ENCODE results near the gene TAMM41.
"Not testable (repeated sequence)": the region's sequence is repeated elsewhere in the genome, so short reads cannot be mapped to it uniquely, and the experiment has no call there.

Gene TAMM41, protein sequence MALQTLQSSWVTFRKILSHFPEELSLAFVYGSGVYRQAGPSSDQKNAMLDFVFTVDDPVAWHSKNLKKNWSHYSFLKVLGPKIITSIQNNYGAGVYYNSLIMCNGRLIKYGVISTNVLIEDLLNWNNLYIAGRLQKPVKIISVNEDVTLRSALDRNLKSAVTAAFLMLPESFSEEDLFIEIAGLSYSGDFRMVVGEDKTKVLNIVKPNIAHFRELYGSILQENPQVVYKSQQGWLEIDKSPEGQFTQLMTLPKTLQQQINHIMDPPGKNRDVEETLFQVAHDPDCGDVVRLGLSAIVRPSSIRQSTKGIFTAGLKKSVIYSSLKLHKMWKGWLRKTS

DNA sequence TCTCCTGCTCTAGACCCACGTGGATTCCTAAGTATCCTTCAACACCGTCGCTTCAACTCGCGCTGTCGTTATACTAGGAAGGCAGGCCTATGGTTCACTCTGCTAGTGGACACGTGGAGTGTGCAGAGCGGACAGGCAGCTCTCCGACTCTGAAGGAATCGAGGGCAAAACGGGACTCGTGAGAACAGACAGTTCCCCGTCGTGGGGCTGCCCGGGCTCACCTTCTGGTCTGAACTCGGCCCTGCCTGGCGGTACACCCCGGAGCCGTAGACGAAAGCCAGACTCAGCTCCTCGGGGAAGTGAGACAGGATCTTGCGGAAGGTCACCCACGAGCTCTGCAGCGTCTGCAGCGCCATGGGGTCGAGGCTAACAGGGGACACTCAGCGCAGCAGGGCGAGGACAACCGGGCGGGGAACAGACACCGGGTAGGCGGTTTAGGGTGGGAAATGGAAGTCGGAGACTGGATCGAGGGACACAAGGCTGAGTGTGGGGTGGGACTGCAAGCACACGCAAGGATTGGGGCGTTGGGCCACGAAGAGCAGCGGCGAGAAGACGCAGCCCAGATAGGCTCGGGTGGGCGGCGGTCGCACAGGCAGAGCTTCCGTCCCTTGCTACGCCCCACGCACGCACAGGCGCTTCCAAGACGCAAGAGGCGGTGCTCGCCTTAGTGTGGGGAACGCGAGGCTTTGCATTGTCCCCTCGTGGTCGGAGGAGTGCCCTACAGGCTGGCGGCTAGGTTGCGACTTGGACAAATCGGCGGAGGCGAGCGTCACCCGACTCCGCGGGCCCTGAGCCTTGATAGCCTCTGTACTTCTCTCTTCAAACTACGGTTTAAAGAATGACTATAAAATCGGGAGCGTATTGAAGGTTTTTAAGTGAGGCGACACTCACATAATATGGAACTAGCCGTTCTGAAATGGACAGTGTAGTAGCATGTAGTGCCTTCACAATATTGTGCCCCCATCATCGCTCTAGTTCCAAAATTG is at the start of gene TAMM41:
TAMM41 (minus strand) TSS at position 605 of the 986 bp plus-strand sequence; CDS start at position 356, 249 bp downstream.
- Mint-ChIP-seq H3K27me3 (no peaks in the 10 kb centered on the region), H3K27ac (peak within 1 kb of the TSS; percentile 98), H3K4me3 (peak within 1 kb of the TSS; percentile 97), H3K4me1 (ENCODE audit: low read depth) (peaks cover 34% of the 10 kb centered on the region), H3K36me3 (peaks cover 3% of the 10 kb centered on the region), H3K9me3 (ENCODE audit: low read depth) (no peaks in the 10 kb centered on the region)

DNA sequence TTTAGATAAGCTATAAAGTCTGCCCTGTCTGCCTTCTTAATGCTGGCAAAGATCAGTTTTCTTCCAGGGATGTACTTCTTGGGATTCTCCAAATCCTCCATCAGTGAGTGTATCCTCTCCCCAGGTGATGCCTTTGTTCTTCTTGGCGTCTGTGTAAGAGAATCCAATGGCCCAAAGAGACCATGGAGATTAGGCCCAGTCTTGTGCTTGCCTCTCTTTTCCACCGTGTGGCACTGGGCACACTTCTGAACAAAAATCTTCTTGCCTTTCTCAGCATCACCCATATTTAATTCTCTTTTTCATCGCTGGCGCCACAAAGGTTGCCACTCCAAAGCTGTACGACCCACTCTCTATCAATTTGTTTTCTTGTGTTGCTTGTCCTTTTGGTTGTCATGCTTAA is 32.2 kb upstream of the TAMM41 start:
- Mint-ChIP-seq H3K9me3 (ENCODE audit: low read depth) (no peaks in the 10 kb centered on the region), H3K4me3 (no peak overlapping the region), H3K36me3 (no peaks in the 10 kb centered on the region), H3K4me1 (ENCODE audit: low read depth) (no peaks in the 10 kb centered on the region), H3K27ac (no peak overlapping the region), H3K27me3 (peaks cover 7% of the 10 kb centered on the region)

DNA sequence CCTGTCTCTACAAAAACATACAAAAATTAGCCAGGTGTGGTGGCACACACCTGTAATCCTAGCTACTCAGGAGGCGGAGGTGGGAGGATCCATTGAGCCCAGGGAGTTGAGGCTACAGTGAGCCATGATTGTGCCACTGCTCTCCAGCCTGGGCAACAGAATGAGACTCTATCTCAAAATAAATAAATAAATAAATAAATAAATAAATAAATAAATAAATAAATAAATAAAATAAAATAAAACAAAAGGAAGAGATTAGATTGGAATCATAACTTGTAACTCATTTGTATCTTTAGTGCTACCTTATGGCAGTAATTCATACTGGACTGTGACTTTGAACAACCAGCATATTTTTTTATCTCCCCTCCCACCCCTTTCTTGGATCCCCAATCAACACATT is 28.0 kb upstream of the TAMM41 start:
- not testable (repeated sequence) for H3K4me3 Mint-ChIP-seq; H3K36me3 Mint-ChIP-seq; H3K9me3 Mint-ChIP-seq (ENCODE audit: low read depth); H3K4me1 Mint-ChIP-seq (ENCODE audit: low read depth); H3K27ac Mint-ChIP-seq; H3K27me3 Mint-ChIP-seq

DNA sequence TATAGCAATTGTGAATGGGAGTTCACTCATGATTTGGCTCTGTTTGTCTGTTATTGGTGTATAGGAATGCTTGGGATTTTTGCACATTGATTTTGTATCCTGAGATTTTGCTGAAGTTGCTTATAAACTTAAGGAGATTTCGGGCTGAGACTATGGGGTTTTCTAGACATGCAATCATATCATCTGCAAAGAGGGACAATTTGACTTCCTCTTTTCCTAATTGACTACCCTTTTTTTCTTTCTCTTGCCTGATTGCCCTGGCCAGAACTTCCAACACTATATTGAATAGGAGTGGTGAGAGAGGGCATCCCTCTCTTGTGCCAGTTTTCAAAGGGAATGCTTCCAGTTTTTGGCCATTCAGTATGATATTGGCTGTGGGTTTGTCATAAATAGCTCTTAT is 17.1 kb upstream of the TAMM41 start:
- not testable (repeated sequence) for H3K27me3 Mint-ChIP-seq; H3K4me1 Mint-ChIP-seq (ENCODE audit: low read depth); H3K4me3 Mint-ChIP-seq; H3K27ac Mint-ChIP-seq; H3K36me3 Mint-ChIP-seq; H3K9me3 Mint-ChIP-seq (ENCODE audit: low read depth)

DNA sequence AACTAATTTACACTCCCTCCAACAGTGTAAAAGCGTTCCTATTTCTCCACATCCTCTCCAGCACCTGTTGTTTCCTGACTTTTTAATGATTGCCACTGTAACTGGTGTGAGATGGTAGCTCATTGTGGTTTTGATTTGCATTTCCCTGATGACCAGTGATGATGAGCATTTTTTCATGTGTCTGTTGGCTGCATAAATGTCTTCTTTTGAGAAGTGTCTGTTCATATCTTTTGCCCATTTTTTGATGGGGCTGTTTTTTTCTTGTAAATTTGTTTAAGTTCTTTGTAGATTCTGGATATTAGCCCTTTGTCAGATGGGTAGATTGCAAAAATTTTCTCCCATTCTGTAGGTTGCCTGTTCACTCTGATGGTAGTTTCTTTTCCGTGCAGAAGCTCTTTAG is 15.9 kb upstream of the TAMM41 start:
- not testable (repeated sequence) for H3K4me3 Mint-ChIP-seq; H3K4me1 Mint-ChIP-seq (ENCODE audit: low read depth); H3K36me3 Mint-ChIP-seq; H3K9me3 Mint-ChIP-seq (ENCODE audit: low read depth); H3K27ac Mint-ChIP-seq
- H3K27me3 Mint-ChIP-seq: peaks cover 11% of the 10 kb centered on the region

DNA sequence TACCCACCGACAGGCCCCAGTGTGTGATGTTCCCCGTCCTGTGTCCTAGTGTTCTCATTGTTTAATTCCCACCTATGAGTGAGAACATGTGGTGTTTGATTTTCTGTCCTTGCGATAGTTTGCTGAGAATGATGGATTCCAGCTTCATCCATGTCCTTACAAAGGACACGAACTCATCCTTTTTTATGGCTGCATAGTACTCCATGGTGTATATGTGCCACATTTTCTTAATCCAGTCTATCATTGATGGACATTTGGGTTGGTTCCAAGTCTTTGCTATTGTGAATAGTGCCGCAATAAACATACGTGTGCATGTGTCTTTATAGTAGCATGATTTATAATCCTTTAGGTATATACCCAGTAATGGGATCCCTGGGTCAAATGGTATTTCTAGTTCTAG is 15.5 kb upstream of the TAMM41 start:
- not testable (repeated sequence) for H3K4me1 Mint-ChIP-seq (ENCODE audit: low read depth); H3K4me3 Mint-ChIP-seq; H3K27ac Mint-ChIP-seq; H3K9me3 Mint-ChIP-seq (ENCODE audit: low read depth); H3K36me3 Mint-ChIP-seq
- H3K27me3 Mint-ChIP-seq: peaks cover 11% of the 10 kb centered on the region

DNA sequence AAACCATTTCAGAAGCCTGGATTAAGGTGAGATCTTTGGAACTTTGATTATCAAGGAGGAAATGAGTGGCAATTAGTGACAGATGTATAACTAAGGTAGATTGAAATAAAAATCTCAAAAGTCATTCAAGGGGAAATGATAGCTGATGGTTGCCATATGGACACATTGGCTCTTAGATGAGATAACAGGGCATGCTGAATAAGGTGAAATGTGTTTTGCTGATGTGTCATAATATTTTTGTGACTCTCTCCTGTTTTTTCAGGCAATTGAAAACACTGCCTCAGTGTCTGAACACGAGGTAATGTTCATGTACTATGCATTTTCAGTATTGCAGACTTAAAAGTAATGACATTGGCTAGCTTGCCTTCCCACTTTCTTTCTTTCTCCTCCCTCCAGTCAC is 13.5 kb upstream of the TAMM41 start:
- not testable (repeated sequence) for H3K36me3 Mint-ChIP-seq
- H3K27me3 Mint-ChIP-seq: peaks cover 13% of the 10 kb centered on the region

DNA sequence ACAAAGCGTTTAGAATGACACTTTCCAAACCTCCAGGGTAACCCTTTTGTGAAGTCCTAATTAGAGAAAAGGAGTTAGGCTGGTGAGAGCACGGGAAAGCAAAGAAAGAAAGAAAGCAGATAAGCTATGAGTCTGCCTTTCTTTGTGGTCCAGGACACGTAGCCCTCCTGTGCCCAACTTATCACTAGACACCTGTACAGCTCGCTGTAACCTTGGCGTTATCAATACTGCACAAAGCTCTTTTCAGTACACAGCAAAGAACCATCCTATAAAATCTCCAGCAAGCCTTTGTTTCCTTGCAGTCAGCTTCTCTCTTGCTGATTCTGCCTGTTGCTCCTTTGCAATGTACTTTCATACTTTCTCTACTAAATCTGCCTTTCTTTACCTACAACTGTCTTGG is 6.8 kb upstream of the TAMM41 start:
- no peak overlapping the region for H3K4me3 Mint-ChIP-seq

More for the DNA sequence above, 13.5 kb upstream of the TAMM41 start:
- H3K4me3 Mint-ChIP-seq; H3K27ac Mint-ChIP-seq; H3K9me3 Mint-ChIP-seq (ENCODE audit: low read depth); H3K4me1 Mint-ChIP-seq (ENCODE audit: low read depth): not testable (repeated sequence)

DNA sequence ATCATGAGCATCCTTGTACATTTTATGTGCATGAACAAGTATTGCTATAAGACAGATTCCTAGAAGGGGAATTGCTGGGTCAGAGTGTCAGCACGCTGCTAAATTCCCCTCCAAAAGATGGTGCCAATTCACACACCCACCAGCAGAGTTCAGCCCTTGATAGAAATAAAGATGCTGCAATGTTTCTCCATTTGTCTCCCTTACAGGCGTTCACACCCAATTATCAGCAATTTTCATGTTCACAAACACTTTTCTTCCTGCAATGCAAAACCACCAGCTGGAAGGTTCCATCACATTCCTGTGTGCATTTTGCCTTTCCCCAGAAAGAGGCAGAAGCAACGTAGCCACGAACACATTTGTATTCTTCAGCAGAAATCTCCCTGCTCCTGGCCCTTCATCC is 3.3 kb upstream of the TAMM41 start:
- no peaks in the 10 kb centered on the region for H3K36me3 Mint-ChIP-seq
- H3K4me3 Mint-ChIP-seq: no peak overlapping the region
- no peaks in the 10 kb centered on the region for H3K9me3 Mint-ChIP-seq (ENCODE audit: low read depth)
- H3K27me3 Mint-ChIP-seq: peaks cover 2% of the 10 kb centered on the region
- H3K4me1 Mint-ChIP-seq (ENCODE audit: low read depth): peaks cover 18% of the 10 kb centered on the region
- no peak overlapping the region for H3K27ac Mint-ChIP-seq

More for the DNA sequence above, 6.8 kb upstream of the TAMM41 start:
- Mint-ChIP-seq H3K27me3 (peaks cover 8% of the 10 kb centered on the region), H3K9me3 (ENCODE audit: low read depth) (no peaks in the 10 kb centered on the region), H3K27ac (no peak overlapping the region), H3K36me3 (no peaks in the 10 kb centered on the region), H3K4me1 (ENCODE audit: low read depth) (no peaks in the 10 kb centered on the region)

DNA sequence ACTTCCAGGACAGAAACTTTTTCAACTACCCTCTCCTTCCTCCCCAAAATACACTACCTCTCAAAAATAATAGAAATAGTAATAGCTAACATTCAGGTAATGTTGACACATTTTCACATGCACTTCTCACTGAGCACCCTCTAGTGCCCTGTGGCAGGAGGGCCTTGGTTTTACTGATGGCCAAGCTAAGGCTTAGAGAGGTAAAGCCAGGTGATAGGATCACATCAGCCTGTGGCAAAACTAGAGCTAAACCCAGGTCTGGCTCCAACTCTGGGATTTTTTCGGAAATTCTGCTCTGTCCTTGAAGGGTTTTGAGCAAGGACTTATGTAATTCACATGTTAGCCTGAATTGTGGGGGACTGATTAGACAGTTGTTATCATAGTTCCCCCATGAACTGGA is 922 bp upstream of the TAMM41 start:
- Mint-ChIP-seq H3K27ac (peak overlapping the region; percentile 98), H3K9me3 (ENCODE audit: low read depth) (no peaks in the 10 kb centered on the region), H3K4me1 (ENCODE audit: low read depth) (peaks cover 34% of the 10 kb centered on the region), H3K36me3 (peaks cover 3% of the 10 kb centered on the region), H3K4me3 (peak overlapping the region; percentile 97), H3K27me3 (peaks cover under 1% of the 10 kb centered on the region)

DNA sequence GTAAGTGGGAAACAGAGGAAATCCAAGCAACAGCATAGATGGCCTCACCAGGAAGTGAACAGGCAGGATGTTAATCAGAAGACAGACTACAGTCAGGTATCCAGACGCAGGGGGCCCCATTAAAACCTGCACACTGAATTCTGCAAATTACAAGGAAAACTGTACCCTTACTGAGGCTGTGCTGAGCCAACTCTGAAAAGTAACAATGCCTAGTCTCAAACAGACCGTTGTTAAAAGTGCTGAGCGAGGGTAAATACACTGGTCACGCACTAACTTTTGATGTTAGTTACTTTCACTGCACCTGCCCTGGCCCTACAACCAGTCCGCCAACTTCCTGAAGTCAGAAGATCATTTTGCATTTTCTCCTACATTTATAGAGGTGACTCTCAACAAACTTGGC is 1.0 kb downstream of the TAMM41 start:
- H3K36me3 Mint-ChIP-seq: peaks cover 3% of the 10 kb centered on the region
- H3K4me3 Mint-ChIP-seq: peak overlapping the region; percentile 97
- H3K4me1 Mint-ChIP-seq (ENCODE audit: low read depth): peaks cover 34% of the 10 kb centered on the region
- no peaks in the 10 kb centered on the region for H3K27me3 Mint-ChIP-seq
- peak overlapping the region; percentile 98 for H3K27ac Mint-ChIP-seq
- H3K9me3 Mint-ChIP-seq (ENCODE audit: low read depth): no peaks in the 10 kb centered on the region

DNA sequence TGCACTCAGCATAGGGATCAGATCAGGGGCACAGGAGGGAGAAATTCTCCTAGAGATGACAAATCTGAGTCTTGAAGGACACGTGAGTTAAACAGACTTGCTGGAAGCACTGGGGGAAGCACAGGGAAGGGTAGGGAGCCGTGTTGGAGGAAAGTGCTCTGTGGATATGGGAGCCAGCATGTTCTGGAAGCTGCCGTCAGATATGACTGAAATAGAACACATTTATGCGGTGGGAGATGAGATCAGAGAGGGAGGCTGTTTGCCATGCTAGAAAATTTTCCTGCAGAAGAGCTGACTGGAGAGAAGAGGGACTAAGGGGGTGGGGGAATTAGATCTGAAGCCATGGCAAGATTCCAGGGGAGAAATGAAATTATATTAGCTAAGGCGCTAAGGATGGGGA is 1.8 kb downstream of the TAMM41 start:
- Mint-ChIP-seq H3K36me3 (peaks cover 8% of the 10 kb centered on the region), H3K27ac (peak overlapping the region; percentile 98), H3K4me1 (ENCODE audit: low read depth) (peaks cover 37% of the 10 kb centered on the region), H3K4me3 (peak overlapping the region; percentile 97), H3K27me3 (no peaks in the 10 kb centered on the region), H3K9me3 (ENCODE audit: low read depth) (no peaks in the 10 kb centered on the region)

DNA sequence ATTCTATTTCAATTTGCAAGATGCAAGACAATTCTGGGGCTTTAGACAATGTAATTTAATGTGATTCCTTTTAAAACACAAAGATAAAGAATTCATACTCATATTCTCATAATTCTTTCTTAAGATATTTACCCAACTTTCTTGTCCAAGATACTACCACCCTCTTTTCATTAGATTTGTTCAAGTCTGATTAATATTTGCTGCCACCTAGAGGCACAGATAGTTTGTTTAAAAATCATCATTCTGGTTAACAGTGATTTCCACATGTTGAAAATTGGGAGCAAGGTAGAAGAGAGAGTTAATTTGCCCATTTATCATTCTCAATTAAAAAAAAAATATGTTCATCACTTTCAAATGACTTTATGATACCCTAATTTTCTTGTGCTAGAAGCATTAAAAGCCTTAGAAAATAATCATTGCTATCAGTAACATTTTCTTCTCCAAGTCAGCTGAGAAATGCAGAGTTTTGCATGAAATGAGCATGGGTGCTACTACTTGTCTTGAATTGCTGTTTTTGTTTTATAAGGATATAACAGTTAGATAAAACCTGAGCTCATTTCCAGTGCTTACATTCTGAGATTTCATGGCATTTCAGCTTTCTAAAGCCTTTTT is 11.6 kb downstream of the TAMM41 start:
- H3K36me3 Mint-ChIP-seq: peaks cover 8% of the 10 kb centered on the region
- H3K4me3 Mint-ChIP-seq: no peak overlapping the region
- peaks cover 4% of the 10 kb centered on the region for H3K4me1 Mint-ChIP-seq (ENCODE audit: low read depth)
- no peaks in the 10 kb centered on the region for H3K27me3 Mint-ChIP-seq
- H3K27ac Mint-ChIP-seq: no peak overlapping the region
- no peaks in the 10 kb centered on the region for H3K9me3 Mint-ChIP-seq (ENCODE audit: low read depth)

DNA sequence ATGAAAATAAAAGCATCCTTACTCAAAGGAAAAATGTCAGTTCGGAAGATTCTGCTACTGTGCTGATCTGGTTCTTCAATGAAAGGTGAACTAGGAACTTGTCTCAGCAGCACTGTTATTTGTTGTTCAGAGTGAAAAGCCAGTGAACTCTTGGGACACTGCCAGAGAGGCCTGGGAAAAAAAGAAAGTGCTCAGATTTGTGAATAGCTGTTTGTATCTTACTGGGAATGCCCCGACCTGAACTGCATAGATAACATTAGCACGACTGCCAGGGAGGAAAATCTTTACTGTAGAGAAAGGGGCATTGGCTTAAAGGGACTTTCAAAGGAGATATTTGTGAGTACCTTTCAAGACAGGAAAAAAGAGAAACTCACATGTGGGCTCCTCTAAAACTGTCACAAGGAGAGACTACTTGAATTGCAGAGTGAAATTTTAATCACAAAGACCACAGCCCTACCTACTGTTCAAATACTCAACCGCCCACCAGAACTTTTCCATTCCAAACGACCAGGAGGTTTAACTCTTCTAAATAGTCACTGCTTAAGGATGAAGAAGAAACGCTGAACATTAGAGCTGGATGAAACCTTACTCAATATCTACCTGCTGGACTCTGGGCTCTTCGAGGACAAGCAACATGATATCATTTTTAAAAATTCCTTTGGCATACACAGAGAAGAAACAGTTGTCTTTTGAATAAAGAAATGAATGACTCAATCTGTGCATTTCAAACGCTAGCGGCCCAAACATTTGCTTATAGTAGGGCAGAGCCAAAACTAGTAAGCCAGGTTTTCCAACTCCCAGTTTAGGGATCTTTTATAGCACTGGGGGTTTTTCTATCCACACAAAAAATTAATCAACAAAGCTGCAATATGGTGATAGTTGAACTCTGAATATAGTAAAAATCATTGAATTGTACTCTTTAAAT is 13.4 kb downstream of the TAMM41 start:
- Mint-ChIP-seq H3K36me3 (peaks cover 2% of the 10 kb centered on the region), H3K27me3 (no peaks in the 10 kb centered on the region), H3K27ac (peak overlapping the region; percentile 16), H3K9me3 (ENCODE audit: low read depth) (no peaks in the 10 kb centered on the region), H3K4me1 (ENCODE audit: low read depth) (no peaks in the 10 kb centered on the region), H3K4me3 (no peak overlapping the region)

All from activated naive CD8-positive, alpha-beta T cell (primary cell).